GM18505 (cell line): Measurements from ENCODE around the gene SYT5.

Experiments used
- ATAC-seq: cut with Tn5 transposase; IDR thresholded peaks from one replicate; pipeline ENCODE4 v1.9.1; 2021; ENCODE audit not compliant: unreplicated experiment
- POLR2A ChIP-seq: IDR thresholded peaks from 4 replicates; pipeline ENCODE4 v1.6.1; 2011; ENCODE audit warnings: borderline replicate concordance; ENCODE audit not compliant: insufficient read depth, insufficient read length; ENCODE audit errors: extremely low read depth

SYT5 gene

GRCh38 chr19:55133639-55134444, 46.2 kb downstream of the SYT5 start:
- no peak for ATAC-seq

GRCh38 chr19:55132453-55133129, 47.5 kb downstream of the SYT5 start:
- no peak for TF ChIP-seq POLR2A

More at GRCh38 chr19:55133639-55134444, 46.2 kb downstream of the SYT5 start:
- no peak for TF ChIP-seq POLR2A

GRCh38 chr19:55131421-55131820, 48.7 kb downstream of the SYT5 start:
- no peak for TF ChIP-seq POLR2A
- ATAC-seq: no peak

More at GRCh38 chr19:55132453-55133129, 47.5 kb downstream of the SYT5 start:
- no peak for ATAC-seq
